Keratinocyte (primary cell): ENCODE results near the gene MRPS12. TPM values are rescaled to one million over a fixed set of nuclear protein-coding genes. Genes with fewer than 3 reads are reported as not detected.
"Not testable (repeated sequence)": the region's sequence is repeated elsewhere in the genome, so short reads cannot be mapped to it uniquely, and the experiment has no call there.

Source experiments
- DNase-seq: peaks from one replicate; pipeline ENCODE4 v3.0.0-alpha.2; 2011; ENCODE audit warnings: low read depth, missing footprints, low spot score
- FAIRE-seq: peaks from 2 replicates; lab custom pipeline; 2011; peaks lifted over from hg19 to GRCh38; lab: Jason Lieb, UNC
- H2AFZ ChIP-seq: 2 replicates; pipeline ENCODE4 v1.6.0; 2012; ENCODE audit warnings: low read length, control low read depth, inconsistent platforms; ENCODE audit not compliant: control insufficient read depth
- H3K27ac ChIP-seq: 2 replicates; pipeline ENCODE4 v1.5.1; 2011; ENCODE audit warnings: low read length; ENCODE audit not compliant: control insufficient read depth, insufficient read depth
- H3K27me3 ChIP-seq: 3 replicates; pipeline ENCODE4 v1.6.0; 2011; ENCODE audit warnings: low read length; ENCODE audit not compliant: control insufficient read depth, insufficient read depth; ENCODE audit errors: extremely low read depth
- H3K36me3 ChIP-seq, 2 experiments: 2 replicates in 1 of 2; 3 replicates in 1 of 2; pipeline ENCODE4 v1.5.1; 2011; ENCODE audit warnings: low read length in 2 of 2, mild to moderate bottlenecking in 1 of 2; ENCODE audit not compliant: control insufficient read depth in 2 of 2, insufficient read depth in 2 of 2; ENCODE audit errors: extremely low read depth in 1 of 2
- H3K4me1 ChIP-seq: 3 replicates; pipeline ENCODE4 v1.5.1; 2011; ENCODE audit warnings: low read length; ENCODE audit not compliant: control insufficient read depth, insufficient read depth; ENCODE audit errors: extremely low read depth
- H3K4me2 ChIP-seq: 3 replicates; pipeline ENCODE4 v1.6.0; 2011; ENCODE audit warnings: low read depth, low read length; ENCODE audit not compliant: control insufficient read depth, insufficient read depth; ENCODE audit errors: extremely low read depth
- H3K4me3 ChIP-seq, 3 experiments: fragments of 200-600 bp in 1 of 3; sonication (generic) in 1 of 3; 2 replicates in 2 of 3; 3 replicates in 1 of 3; pipeline ENCODE4 v1.5.1; 2011 to 2016; ENCODE audit warnings: low read length in 3 of 3, mild to moderate bottlenecking in 3 of 3, control low read depth in 2 of 3, inconsistent platforms in 1 of 3, low read depth in 1 of 3, mixed read lengths in 1 of 3, mixed run types in 1 of 3, moderate library complexity in 1 of 3; ENCODE audit not compliant: control insufficient read depth in 2 of 3, insufficient read depth in 2 of 3; ENCODE audit errors: extremely low read depth in 1 of 3
- H3K79me2 ChIP-seq: 2 replicates; pipeline ENCODE4 v1.6.0; 2012; ENCODE audit warnings: low read length; ENCODE audit not compliant: control insufficient read depth, insufficient read depth
- H3K9ac ChIP-seq: 3 replicates; pipeline ENCODE4 v1.6.0; 2011; ENCODE audit warnings: low read length; ENCODE audit not compliant: control insufficient read depth, insufficient read depth; ENCODE audit errors: extremely low read depth
- H3K9me1 ChIP-seq: 3 replicates; pipeline ENCODE4 v1.6.0; 2011; ENCODE audit warnings: low read length; ENCODE audit not compliant: control insufficient read depth, insufficient read depth; ENCODE audit errors: extremely low read depth
- H3K9me3 ChIP-seq: 2 replicates; pipeline ENCODE4 v1.5.1; 2012; ENCODE audit warnings: low read depth, low read length; ENCODE audit not compliant: control insufficient read depth
- H4K20me1 ChIP-seq: 3 replicates; pipeline ENCODE4 v1.6.0; 2011; ENCODE audit warnings: low read length; ENCODE audit not compliant: control insufficient read depth, insufficient read depth; ENCODE audit errors: extremely low read depth
- EZH2 ChIP-seq: IDR thresholded peaks from one replicate; pipeline ENCODE4 v1.6.1; 2012; ENCODE audit warnings: inconsistent platforms, mild to moderate bottlenecking, low read length, moderate library complexity
- dilution Hi-C: fragments of 300-500 bp; cut with MboI; formaldehyde crosslinking; loops from one replicate; pipeline ENCODE4 v1.7.0; 2020; ENCODE audit warnings: low sequenced_read_pairs; ENCODE audit not compliant: extremely low pct_ligation_motif_present
- polyA plus RNA-seq, 5 experiments: library from polyadenylated mRNA; depleted of rRNA in 3 of 5; stranded (reverse) in 3 of 5; stranded (forward) in 1 of 5; unstranded in 1 of 5; fragments of >200 nt; gene quantifications; 1 replicate in 1 of 5; 2 replicates in 3 of 5; 3 replicates in 1 of 5; pipeline versions ENCODE4 v1.2.1 to v1.2.3, GENCODE V29; 2011 to 2012; ENCODE audit warnings: missing spikeins in 2 of 5, low read depth in 1 of 5, low replicate concordance in 1 of 5
- TF ChIP-seq, protein P1 (sequence below), 3 experiments: IDR thresholded peaks in 1 of 3; conservative IDR thresholded peaks in 1 of 3; optimal IDR thresholded peaks in 1 of 3; 2 replicates in 2 of 3; 3 replicates in 1 of 3; pipeline versions ENCODE3 to v1.5.1; 2011; ENCODE audit warnings: low read length in 3 of 3, mild to moderate bottlenecking in 3 of 3, moderate library complexity in 2 of 3, control low read depth in 1 of 3, inconsistent platforms in 1 of 3; ENCODE audit not compliant: insufficient read depth in 2 of 3; ENCODE audit errors: extremely low read depth in 1 of 3

MRPS12 gene
- polyA plus RNA-seq, 1 donor (not counting 4 experiments of a cell fraction or from before 2014, with no cell fraction given): 37.7 TPM

DNA sequence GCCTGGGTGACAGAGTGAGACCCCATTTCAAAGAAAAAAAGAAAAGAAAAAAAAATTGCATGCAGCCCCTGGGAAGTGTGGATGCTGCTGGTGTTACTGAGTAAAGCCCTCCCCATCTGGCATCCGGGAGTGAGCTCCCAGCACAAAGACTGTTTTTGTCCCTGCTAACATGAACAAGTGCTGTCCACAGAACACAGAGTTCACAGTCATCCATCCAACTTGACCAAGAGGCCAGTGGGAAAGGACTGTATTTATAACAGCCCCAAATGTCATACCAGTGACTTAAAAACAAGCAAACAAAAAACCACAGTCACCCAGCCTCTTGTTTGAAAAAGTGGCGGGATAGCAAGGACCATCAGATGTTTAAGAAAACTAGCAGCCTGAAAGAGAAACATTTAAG is 34.0 kb downstream of the MRPS12 start:
- Histone ChIP-seq H3K4me1 (no peaks in the 10 kb centered on the region), H4K20me1 (no peaks in the 10 kb centered on the region), H3K79me2 (no peaks in the 10 kb centered on the region), H3K4me3 (no peak overlapping the region), H3K27ac (no peak overlapping the region), H3K36me3 (no peaks in the 10 kb centered on the region), H3K9me1 (no peaks in the 10 kb centered on the region), H3K9ac (no peak overlapping the region), H2AFZ (no peak overlapping the region), H3K27me3 (no peaks in the 10 kb centered on the region), H3K9me3 (no peaks in the 10 kb centered on the region), H3K4me2 (no peak overlapping the region)
- no peak for TF ChIP-seq EZH2
- TF ChIP-seq, protein P1, sequence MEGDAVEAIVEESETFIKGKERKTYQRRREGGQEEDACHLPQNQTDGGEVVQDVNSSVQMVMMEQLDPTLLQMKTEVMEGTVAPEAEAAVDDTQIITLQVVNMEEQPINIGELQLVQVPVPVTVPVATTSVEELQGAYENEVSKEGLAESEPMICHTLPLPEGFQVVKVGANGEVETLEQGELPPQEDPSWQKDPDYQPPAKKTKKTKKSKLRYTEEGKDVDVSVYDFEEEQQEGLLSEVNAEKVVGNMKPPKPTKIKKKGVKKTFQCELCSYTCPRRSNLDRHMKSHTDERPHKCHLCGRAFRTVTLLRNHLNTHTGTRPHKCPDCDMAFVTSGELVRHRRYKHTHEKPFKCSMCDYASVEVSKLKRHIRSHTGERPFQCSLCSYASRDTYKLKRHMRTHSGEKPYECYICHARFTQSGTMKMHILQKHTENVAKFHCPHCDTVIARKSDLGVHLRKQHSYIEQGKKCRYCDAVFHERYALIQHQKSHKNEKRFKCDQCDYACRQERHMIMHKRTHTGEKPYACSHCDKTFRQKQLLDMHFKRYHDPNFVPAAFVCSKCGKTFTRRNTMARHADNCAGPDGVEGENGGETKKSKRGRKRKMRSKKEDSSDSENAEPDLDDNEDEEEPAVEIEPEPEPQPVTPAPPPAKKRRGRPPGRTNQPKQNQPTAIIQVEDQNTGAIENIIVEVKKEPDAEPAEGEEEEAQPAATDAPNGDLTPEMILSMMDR (optimal IDR thresholded peaks at IDR 0.05 in 1 of 3, IDR thresholded peaks at IDR 0.05 in 1 of 3, conservative IDR thresholded peaks at IDR 0.05 in 1 of 3; ENCODE audit: extremely low read depth in 1 of 3, insufficient read depth in 2 of 3, low read length in 3 of 3): no peak
- dilution Hi-C loops: no loop called here
- DNase-seq (no peak), FAIRE-seq (no peak)

DNA sequence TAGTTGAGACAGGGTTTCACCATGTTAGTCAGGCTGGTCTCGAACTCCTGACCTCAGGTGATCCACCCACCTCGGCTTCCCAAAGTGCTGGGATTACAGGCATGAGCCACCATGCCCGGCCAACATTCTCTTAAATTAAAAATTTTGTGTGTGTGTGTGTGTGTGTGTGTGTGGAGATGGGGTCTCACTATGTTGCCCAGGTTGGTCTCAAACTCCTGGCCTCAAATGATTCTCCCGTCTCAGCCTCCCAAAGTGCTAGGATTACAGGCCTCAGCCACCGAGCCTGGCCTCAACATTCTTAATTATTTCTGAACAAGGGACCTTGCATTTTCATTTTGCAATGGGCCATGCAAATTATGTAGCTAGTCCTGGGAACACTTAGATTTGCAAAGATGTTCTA is 35.4 kb downstream of the MRPS12 start:
- H3K27me3 ChIP-seq, H3K4me1 ChIP-seq, dilution Hi-C loops, H2AFZ ChIP-seq, FAIRE-seq, H3K9me1 ChIP-seq, H3K4me2 ChIP-seq, H3K9me3 ChIP-seq, H3K79me2 ChIP-seq, H4K20me1 ChIP-seq, H3K9ac ChIP-seq, H3K36me3 ChIP-seq, DNase-seq, H3K4me3 ChIP-seq, H3K27ac ChIP-seq: not testable (repeated sequence)
